HG03342 (cell line): ENCODE results near the gene UBE2D3.

Experiments used
- ATAC-seq: cut with Tn5 transposase; IDR thresholded peaks from one replicate; pipeline ENCODE4 v1.9.1; 2021; ENCODE audit warnings: mild to moderate bottlenecking, moderate library complexity; ENCODE audit not compliant: unreplicated experiment

The UBE2D3 gene

GRCh38 chr4:102792361-102792936 is 34.9 kb downstream of the UBE2D3 start:
- no peak for ATAC-seq

- ATAC-seq: no peak
Observed at GRCh38 chr4:102791318-102791835, 36.0 kb downstream of the UBE2D3 start.

GRCh38 chr4:102789317-102789717 is 38.0 kb downstream of the UBE2D3 start:
- no peak for ATAC-seq

- no peak for ATAC-seq
Observed at GRCh38 chr4:102787944-102788343, 39.4 kb downstream of the UBE2D3 start.

GRCh38 chr4:102787096-102787881 is 40.1 kb downstream of the UBE2D3 start:
- no peak for ATAC-seq

- no peak for ATAC-seq
Observed at GRCh38 chr4:102786279-102786678, 41.1 kb downstream of the UBE2D3 start.

- no peak for ATAC-seq
Observed at GRCh38 chr4:102783006-102783405, 44.3 kb downstream of the UBE2D3 start.

- no peak for ATAC-seq
Observed at GRCh38 chr4:102781570-102781969, 45.8 kb downstream of the UBE2D3 start.

- ATAC-seq: peak; percentile 65
Observed at GRCh38 chr4:102780476-102781144, 46.7 kb downstream of the UBE2D3 start.

- no peak for ATAC-seq
Observed at GRCh38 chr4:102779204-102779603, 48.1 kb downstream of the UBE2D3 start.

GRCh38 chr4:102778720-102779119 is 48.6 kb downstream of the UBE2D3 start:
- ATAC-seq: no peak

- no peak for ATAC-seq
Observed at GRCh38 chr4:102775805-102776204, 51.5 kb downstream of the UBE2D3 start.

GRCh38 chr4:102774254-102774653 is 53.1 kb downstream of the UBE2D3 start:
- ATAC-seq: no peak

GRCh38 chr4:102772738-102773340 is 54.5 kb downstream of the UBE2D3 start:
- no peak for ATAC-seq

GRCh38 chr4:102764901-102765300 is 62.5 kb downstream of the UBE2D3 start:
- ATAC-seq: no peak

- ATAC-seq: no peak
Observed at GRCh38 chr4:102761906-102762305, 65.4 kb downstream of the UBE2D3 start.

GRCh38 chr4:102761296-102761701 is 66.1 kb downstream of the UBE2D3 start:
- no peak for ATAC-seq

- ATAC-seq: peak; percentile 87
Observed at GRCh38 chr4:102760645-102761295, 66.6 kb downstream of the UBE2D3 start, which contains the start of gene MANBA. TSS of gene MANBA (minus strand) at chr4:102760968. CDS start at chr4:102760894, 74 bp downstream.

GRCh38 chr4:102759831-102760644 is 67.3 kb downstream of the UBE2D3 start:
- ATAC-seq: peak; percentile 67
